Lower leg skin (tissue), 3 donors: Measurements from ENCODE around the gene TAB3.

Experiments
- CTCF ChIP-seq, 3 donors: fragments of 450-650 bp; IDR thresholded peaks; one replicate each; pipeline ENCODE4 v1.5.1; 2016; ENCODE audit warnings: antibody characterized with exemption in 3 of 3, mild to moderate bottlenecking in 3 of 3, moderate library complexity in 2 of 3
- POLR2A ChIP-seq, 2 donors: fragments of 450-650 bp; IDR thresholded peaks; one replicate each; pipeline ENCODE4 v1.6.1; 2016 to 2017; ENCODE audit warnings: antibody characterized with exemption in 2 of 2, mild to moderate bottlenecking in 1 of 2, moderate library complexity in 1 of 2

- no peak for TF ChIP-seq CTCF (IDR thresholded peaks at IDR 0.05)
- TF ChIP-seq POLR2A (IDR thresholded peaks at IDR 0.05), result no peak
Observed at GRCh38 chrX:30779453-30780030, 109.5 kb downstream of the TAB3 start.
